ENCODE measurements around the gene FCN3.
A peak's percentile ranks its signal among the peaks of the same experiment; 100 is the strongest.
"Not testable (repeated sequence)": the region's sequence is repeated elsewhere in the genome, so short reads cannot be mapped to it uniquely, and the experiment has no call there.

The FCN3 gene

GRCh38 chr1:27398405-27399149 lies 24.0 kb upstream of the FCN3 start:
- no peak for DNase-seq

GRCh38 chr1:27397749-27398148 lies 23.1 kb upstream of the FCN3 start:
- DNase-seq: no peak

GRCh38 chr1:27397110-27397509 lies 22.5 kb upstream of the FCN3 start:
- no peak for DNase-seq

DNA sequence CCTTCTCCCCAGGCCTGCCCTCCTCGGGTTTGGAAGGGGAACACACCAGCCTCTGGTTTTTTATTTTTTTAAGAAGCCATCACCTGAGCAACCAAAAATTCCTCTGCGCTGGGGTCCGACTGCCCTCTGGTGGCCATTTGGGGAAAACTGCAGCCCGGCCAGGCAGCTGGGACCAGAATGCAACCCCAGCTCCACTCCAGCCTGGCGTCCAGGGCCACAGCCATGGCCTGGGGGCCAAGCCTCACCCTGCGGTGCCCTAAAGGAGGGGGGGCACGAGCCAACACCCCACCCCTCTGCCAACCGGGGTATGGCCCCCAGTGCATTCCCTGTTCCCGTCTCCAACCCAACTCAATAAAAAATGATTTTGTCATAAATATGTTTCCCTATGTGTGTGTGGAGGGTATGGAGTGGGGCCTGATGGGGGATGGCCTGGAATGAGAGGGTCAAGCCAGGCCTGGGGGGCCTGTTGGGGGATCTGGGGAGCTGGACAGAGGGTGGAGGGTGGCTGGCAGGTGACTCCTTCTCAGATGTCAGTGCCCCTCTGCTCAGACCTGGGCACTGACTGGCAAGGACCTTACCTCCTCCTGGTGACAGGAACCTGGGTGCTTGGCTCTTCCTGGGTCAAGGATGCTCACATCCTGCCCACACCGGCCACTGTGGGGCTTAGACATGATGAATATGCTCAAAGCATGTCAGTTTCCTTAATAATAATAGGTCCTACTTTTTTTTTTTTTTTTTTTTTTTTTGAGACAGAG lies 21.0 kb upstream of the FCN3 start:
- peak; percentile 53 for DNase-seq

DNA sequence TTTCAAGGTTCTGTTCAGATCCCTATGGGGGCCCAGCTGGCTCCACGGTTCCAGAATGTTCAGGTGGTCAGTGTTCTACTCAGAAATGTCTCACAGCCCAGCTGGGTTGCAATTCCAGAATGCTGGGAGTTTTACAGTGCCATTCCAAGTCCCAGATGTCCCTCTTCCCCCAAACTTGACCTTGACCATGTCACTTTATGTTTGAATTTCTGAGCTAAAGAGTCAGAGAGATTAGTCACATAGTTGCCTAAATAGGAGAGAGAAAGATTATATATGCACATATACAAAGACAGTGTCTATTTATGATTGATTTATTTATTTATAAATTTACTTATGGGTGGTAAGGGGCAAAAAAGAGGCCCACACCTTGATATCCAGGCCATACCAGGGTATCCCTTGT lies 20.3 kb upstream of the FCN3 start:
- DNase-seq: no peak

DNA sequence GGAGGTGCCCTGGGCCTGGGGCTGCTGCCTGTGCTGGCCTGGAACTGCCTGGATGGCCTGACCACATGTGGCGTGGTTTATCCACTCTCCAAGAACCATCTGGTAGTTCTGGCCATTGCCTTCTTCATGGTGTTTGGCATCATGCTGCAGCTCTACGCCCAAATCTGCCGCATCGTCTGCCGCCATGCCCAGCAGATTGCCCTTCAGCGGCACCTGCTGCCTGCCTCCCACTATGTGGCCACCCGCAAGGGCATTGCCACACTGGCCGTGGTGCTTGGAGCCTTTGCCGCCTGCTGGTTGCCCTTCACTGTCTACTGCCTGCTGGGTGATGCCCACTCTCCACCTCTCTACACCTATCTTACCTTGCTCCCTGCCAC lies 19.6 kb upstream of the FCN3 start:
- DNase-seq: no peak

- no peak for DNase-seq
Measured at GRCh38 chr1:27393641-27394281, 19.1 kb upstream of the FCN3 start.

GRCh38 chr1:27392778-27393635 lies 18.4 kb upstream of the FCN3 start:
- peak; percentile 37 for DNase-seq

- DNase-seq: peak; percentile 84
Measured at GRCh38 chr1:27392096-27392777, 17.6 kb upstream of the FCN3 start, which contains the start of gene GPR3. Gene GPR3, plus strand, starts transcription at chr1:27392622. Its CDS starts 1,177 bp downstream, at chr1:27393799.

DNA sequence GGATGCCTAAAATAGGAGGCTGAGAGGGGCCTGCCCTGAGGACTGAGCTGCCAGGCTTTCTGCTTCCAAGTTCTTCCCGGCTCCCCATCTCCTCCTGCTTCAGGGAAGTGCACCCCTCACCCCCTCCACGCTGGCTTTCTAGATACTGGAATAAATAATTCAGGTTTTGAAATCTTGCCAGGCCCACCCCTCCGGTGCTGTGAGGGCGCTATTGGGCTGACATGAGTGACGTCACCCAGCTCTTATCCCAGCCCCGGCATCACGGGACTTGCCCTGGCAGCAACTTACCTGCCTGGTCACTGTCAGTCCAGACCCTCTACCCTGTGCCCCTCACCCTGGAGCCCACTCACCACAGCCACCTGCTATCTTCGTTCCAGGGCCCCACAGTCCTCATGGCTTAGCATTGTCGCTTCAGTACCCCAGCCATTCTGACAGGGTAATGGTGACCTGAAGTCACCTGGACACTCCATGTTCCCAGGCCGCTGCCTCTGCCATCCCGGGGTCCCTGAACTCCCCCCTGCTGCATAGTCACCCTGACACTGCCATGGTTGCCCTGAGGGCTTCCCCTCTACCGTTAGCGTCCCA lies 17.0 kb upstream of the FCN3 start:
- peak; percentile 44 for DNase-seq

- peak; percentile 49 for DNase-seq
Measured at GRCh38 chr1:27388337-27389005, 13.8 kb upstream of the FCN3 start.

DNA sequence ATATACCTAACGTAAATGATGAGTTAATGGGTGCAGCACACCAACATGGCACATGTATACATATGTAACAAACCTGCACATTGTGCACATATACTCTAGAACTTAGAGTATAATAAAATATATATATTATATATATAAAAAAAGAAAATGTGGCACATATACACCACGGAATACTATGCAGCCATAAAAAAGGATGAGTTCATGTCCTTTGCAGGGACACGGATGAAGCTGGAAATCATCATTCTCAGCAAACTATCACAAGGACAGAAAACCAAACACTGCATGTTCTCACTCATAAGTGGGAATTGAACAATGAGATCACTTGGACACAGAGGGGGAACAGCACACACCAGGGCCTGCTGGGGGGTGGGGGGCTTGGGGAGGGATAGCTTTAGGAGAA lies 10.2 kb upstream of the FCN3 start:
- not testable (repeated sequence) for DNase-seq

DNA sequence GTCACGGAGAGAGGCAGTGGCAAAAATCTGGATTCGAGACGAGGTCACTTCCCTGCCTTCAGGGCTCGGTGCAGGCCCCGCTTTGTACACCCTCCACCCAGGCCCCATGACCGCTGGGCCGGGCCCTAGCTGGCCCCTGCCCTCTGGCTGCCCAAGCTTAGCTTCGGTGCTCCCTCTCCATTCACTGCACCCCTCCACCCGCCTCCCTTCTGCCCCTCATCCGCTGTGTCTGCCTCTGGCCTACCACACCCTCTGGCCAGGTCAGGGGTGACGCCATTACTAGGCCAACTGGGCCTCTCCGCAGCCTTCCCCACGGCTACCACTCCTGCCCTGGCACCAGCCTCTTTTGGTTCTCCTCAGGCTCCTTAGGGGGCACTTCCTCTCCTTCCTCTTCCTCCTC lies 9.0 kb upstream of the FCN3 start:
- DNase-seq: no peak

DNA sequence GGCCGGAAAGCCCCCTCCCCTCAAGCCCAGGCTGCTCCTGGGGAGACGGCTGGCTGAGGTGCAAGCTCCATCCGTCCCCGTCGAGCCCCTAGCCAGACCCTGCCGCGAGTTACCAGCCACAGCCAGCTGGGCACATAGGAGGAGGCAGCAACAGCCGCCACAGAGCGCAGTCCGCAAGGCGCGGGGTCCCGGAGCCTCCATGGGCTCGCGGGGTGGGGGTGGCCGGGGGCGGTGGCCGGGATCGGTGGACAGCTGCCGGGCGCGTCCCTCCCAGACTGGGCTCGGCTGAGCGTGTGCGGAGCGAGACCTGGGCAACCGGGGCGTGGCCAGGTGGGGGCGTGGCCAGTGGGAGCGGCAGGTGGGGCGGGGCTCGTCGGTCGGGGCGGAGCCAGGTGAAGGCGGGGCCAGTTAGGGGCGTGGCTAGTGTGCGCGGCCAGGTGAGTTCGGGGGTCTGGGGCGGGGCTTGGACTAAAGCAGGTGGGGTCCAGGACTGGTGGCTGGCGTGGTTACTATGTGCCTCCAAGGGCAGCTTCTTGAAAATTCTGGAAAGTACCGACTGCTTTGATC lies 8.5 kb upstream of the FCN3 start, which contains the start of gene CD164L2:
Gene CD164L2 (minus strand): TSS at position 295 of the 567 bp plus-strand sequence. CDS start 94 bp downstream, at position 201.
- DNase-seq: peak; percentile 63

DNA sequence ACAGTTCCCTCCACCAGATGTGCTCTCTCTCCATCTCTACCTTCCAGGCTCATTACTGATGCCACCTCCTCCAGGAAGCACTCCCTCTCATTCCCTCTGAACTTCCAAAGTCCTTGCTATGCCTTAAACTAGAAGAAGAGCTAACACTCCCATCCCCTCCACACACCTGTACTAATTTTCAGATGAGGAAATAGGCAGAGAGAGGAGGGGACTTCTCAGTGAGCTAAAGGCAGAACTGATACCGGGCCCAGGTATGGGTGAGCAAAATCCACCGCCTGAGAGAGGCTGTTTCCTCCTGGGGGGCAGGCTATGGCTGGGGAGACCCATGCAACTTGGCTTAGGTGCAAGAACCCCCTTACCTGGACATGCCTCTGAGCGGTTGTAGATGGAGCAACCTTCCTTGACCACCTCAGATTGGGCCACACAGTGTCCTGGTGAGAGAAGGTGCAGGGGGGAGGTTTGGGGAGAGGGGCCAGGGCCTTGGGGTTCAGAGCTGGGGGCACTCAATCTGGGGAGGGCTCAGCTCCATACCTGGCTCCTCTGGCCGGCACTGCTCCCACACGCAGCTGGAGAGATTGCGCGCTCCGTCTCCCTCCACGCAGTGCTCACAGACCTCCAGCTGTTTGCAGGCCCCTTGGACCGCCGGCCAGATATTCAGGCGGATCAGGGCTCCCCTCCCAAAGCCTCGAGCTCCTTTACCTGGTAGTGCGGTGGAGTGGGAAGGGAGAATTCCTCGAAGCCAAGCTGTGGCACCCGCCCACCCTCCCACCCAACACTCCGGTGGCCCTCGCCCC lies 7.5 kb upstream of the FCN3 start:
- no peak for DNase-seq

DNA sequence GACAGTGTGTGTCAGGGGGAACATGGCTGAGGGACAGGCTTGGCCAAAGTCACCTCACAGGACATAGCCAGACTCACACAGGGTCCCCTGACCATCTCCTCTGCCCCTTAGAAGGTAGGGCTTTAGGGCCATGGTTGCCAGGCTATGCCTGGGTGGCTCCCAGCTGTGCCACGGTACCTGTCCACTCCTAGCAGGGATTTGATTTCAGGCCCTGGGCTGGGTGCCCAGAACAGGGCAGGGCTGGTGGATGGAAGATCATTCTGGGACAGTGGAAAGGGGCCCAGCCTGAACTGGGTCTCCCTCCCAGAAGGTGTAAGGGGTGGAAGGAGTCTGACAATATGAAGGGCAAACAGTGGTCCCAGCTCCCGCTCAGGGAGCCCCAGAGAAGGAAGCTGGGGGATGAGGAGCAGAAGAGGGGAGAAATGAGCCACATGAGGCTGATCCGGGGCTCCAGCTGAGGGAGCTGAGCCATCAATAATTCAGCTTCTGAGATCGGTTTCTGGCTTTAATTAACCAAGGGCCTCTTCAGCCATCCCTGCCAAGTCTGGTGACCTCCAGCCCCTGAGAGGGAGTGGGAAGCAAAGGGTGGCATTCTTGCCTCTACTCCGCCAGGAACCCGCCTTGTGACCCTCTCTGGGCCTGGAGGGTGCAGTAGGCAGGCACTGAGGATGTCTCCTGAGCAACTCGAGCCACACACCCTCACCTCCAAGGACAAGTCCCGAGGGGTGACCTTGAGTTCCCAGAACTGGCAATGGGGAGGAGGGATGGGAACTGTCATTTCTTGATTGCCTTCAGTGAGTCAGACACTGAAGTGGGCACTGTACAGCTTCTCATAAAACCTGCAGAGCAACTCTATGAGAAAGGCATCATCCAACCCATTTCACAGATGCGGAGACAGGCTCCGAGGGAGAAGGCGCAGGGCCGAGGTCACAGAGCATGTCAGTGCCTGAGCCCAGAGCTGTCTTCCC lies 6.4 kb upstream of the FCN3 start:
- no peak for DNase-seq

GRCh38 chr1:27380224-27380623 lies 5.6 kb upstream of the FCN3 start:
- no peak for DNase-seq

- DNase-seq: no peak
Measured at GRCh38 chr1:27379564-27380122, 5.0 kb upstream of the FCN3 start.

Data from NCI-H146 (cell line).